Keratinocyte (primary cell): Measurements from ENCODE around the gene TECR. TPM values are rescaled to one million over a fixed set of nuclear protein-coding genes. Genes with fewer than 3 reads are reported as not detected.

Experiments used
- DNase-seq: peaks from one replicate; pipeline ENCODE4 v3.0.0-alpha.2; 2011; ENCODE audit warnings: low read depth, missing footprints, low spot score
- FAIRE-seq: peaks from 2 replicates; lab custom pipeline; 2011; peaks lifted over from hg19 to GRCh38; lab: Jason Lieb, UNC
- H2AFZ ChIP-seq: 2 replicates; pipeline ENCODE4 v1.6.0; 2012; ENCODE audit warnings: low read length, control low read depth, inconsistent platforms; ENCODE audit not compliant: control insufficient read depth
- H3K27ac ChIP-seq: 2 replicates; pipeline ENCODE4 v1.5.1; 2011; ENCODE audit warnings: low read length; ENCODE audit not compliant: control insufficient read depth, insufficient read depth
- H3K27me3 ChIP-seq: 3 replicates; pipeline ENCODE4 v1.6.0; 2011; ENCODE audit warnings: low read length; ENCODE audit not compliant: control insufficient read depth, insufficient read depth; ENCODE audit errors: extremely low read depth
- H3K36me3 ChIP-seq, 2 experiments: 2 replicates in 1 of 2; 3 replicates in 1 of 2; pipeline ENCODE4 v1.5.1; 2011; ENCODE audit warnings: low read length in 2 of 2, mild to moderate bottlenecking in 1 of 2; ENCODE audit not compliant: control insufficient read depth in 2 of 2, insufficient read depth in 2 of 2; ENCODE audit errors: extremely low read depth in 1 of 2
- H3K4me1 ChIP-seq: 3 replicates; pipeline ENCODE4 v1.5.1; 2011; ENCODE audit warnings: low read length; ENCODE audit not compliant: control insufficient read depth, insufficient read depth; ENCODE audit errors: extremely low read depth
- H3K4me2 ChIP-seq: 3 replicates; pipeline ENCODE4 v1.6.0; 2011; ENCODE audit warnings: low read depth, low read length; ENCODE audit not compliant: control insufficient read depth, insufficient read depth; ENCODE audit errors: extremely low read depth
- H3K4me3 ChIP-seq, 3 experiments: fragments of 200-600 bp in 1 of 3; sonication (generic) in 1 of 3; 2 replicates in 2 of 3; 3 replicates in 1 of 3; pipeline ENCODE4 v1.5.1; 2011 to 2016; ENCODE audit warnings: low read length in 3 of 3, mild to moderate bottlenecking in 3 of 3, control low read depth in 2 of 3, inconsistent platforms in 1 of 3, low read depth in 1 of 3, mixed read lengths in 1 of 3, mixed run types in 1 of 3, moderate library complexity in 1 of 3; ENCODE audit not compliant: control insufficient read depth in 2 of 3, insufficient read depth in 2 of 3; ENCODE audit errors: extremely low read depth in 1 of 3
- H3K79me2 ChIP-seq: 2 replicates; pipeline ENCODE4 v1.6.0; 2012; ENCODE audit warnings: low read length; ENCODE audit not compliant: control insufficient read depth, insufficient read depth
- H3K9ac ChIP-seq: 3 replicates; pipeline ENCODE4 v1.6.0; 2011; ENCODE audit warnings: low read length; ENCODE audit not compliant: control insufficient read depth, insufficient read depth; ENCODE audit errors: extremely low read depth
- H3K9me1 ChIP-seq: 3 replicates; pipeline ENCODE4 v1.6.0; 2011; ENCODE audit warnings: low read length; ENCODE audit not compliant: control insufficient read depth, insufficient read depth; ENCODE audit errors: extremely low read depth
- H3K9me3 ChIP-seq: 2 replicates; pipeline ENCODE4 v1.5.1; 2012; ENCODE audit warnings: low read depth, low read length; ENCODE audit not compliant: control insufficient read depth
- H4K20me1 ChIP-seq: 3 replicates; pipeline ENCODE4 v1.6.0; 2011; ENCODE audit warnings: low read length; ENCODE audit not compliant: control insufficient read depth, insufficient read depth; ENCODE audit errors: extremely low read depth
- CTCF ChIP-seq, 3 experiments: IDR thresholded peaks in 1 of 3; conservative IDR thresholded peaks in 1 of 3; optimal IDR thresholded peaks in 1 of 3; 2 replicates in 2 of 3; 3 replicates in 1 of 3; pipeline versions ENCODE3 to v1.5.1; 2011; ENCODE audit warnings: low read length in 3 of 3, mild to moderate bottlenecking in 3 of 3, moderate library complexity in 2 of 3, control low read depth in 1 of 3, inconsistent platforms in 1 of 3; ENCODE audit not compliant: insufficient read depth in 2 of 3; ENCODE audit errors: extremely low read depth in 1 of 3
- EZH2 ChIP-seq: IDR thresholded peaks from one replicate; pipeline ENCODE4 v1.6.1; 2012; ENCODE audit warnings: inconsistent platforms, mild to moderate bottlenecking, low read length, moderate library complexity
- dilution Hi-C: fragments of 300-500 bp; cut with MboI; formaldehyde crosslinking; loops from one replicate; pipeline ENCODE4 v1.7.0; 2020; ENCODE audit warnings: low sequenced_read_pairs; ENCODE audit not compliant: extremely low pct_ligation_motif_present
- polyA plus RNA-seq, 5 experiments: library from polyadenylated mRNA; depleted of rRNA in 3 of 5; stranded (reverse) in 3 of 5; stranded (forward) in 1 of 5; unstranded in 1 of 5; fragments of >200 nt; gene quantifications; 1 replicate in 1 of 5; 2 replicates in 3 of 5; 3 replicates in 1 of 5; pipeline versions ENCODE4 v1.2.1 to v1.2.3, GENCODE V29; 2011 to 2012; ENCODE audit warnings: missing spikeins in 2 of 5, low read depth in 1 of 5, low replicate concordance in 1 of 5

TECR gene
- polyA plus RNA-seq, 1 donor (not counting 4 experiments of a cell fraction or from before 2014, with no cell fraction given), result 92.3 TPM

DNA sequence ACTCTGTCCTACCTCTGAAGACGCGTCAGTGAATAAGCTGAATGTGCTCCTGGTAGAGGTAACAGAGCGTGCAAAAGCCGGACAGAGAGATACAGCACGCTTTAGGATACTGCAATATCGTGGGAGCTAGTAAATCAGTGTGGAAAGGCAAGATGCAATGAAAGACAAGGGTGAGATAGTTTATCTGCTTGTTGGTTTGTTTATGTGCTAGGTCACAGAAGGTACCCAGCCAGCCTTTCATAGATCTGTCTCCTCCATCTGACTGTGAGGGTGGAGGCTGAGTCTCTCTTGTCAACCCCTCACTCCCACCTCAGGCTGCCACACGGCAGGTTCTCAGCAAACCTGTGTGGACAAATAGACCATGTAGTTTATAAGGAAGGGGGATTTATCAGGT, 32.6 kb upstream of the TECR start:
- H3K36me3 ChIP-seq, result peaks cover 7 to 10% of the 10 kb centered on the region in 2 experiments
- H2AFZ ChIP-seq, result peak overlapping the region; percentile 76
- H3K9me3 ChIP-seq, result no peaks in the 10 kb centered on the region
- TF ChIP-seq EZH2 (no peak), CTCF (optimal IDR thresholded peaks at IDR 0.05 in 1 of 3, IDR thresholded peaks at IDR 0.05 in 1 of 3, conservative IDR thresholded peaks at IDR 0.05 in 1 of 3; ENCODE audit: extremely low read depth in 1 of 3, insufficient read depth in 2 of 3, low read length in 3 of 3) (no peak)
- H3K9ac ChIP-seq, result peak overlapping the region; percentile 71
- H3K4me2 ChIP-seq, result peak overlapping the region; percentile 79
- H3K4me1 ChIP-seq, result peaks cover 27% of the 10 kb centered on the region
- H3K79me2 ChIP-seq, result peaks cover 37% of the 10 kb centered on the region
- peaks cover 7% of the 10 kb centered on the region for H4K20me1 ChIP-seq
- peak overlapping the region in 1 of 3 experiments; percentile 61 for H3K4me3 ChIP-seq
- H3K27me3 ChIP-seq, result no peaks in the 10 kb centered on the region
- DNase-seq (no peak), FAIRE-seq (peak; percentile 60)
- no peaks in the 10 kb centered on the region for H3K9me1 ChIP-seq
- dilution Hi-C loops, result no loop called here
- H3K27ac ChIP-seq, result peak overlapping the region; percentile 81

DNA sequence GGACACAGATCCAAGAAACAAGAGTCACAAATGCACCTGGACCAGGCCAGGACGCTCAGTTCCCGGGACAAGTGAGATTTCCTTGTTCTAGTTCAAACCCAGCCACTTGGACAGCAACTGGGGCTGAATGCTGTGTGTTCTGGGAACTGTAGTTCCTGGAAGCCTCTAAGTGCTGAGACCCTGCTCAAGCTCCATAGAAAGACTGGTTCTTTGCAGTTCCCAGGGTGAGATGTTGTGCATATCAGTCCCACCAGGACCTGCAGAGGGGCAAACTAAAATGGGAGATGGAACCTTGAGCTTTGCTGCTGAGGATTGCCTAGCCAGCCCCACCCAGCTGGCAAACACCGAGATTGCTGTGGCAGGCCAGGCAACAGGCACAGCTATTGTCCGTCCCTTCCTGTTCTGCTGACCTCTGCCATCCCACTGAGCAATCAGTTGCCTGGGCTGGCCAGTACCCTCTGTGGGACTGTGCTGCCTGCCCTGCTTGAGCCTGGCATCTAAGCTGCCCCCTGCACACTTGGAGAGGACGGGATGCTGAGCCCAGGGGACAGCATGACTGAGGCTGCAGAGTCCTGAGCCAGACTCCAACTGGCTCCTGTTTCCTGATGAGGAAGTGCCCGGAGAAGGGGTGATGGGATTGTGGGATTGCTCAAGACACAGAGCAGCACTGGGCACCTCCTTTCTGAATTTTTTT, 32.0 kb upstream of the TECR start:
- peaks cover 4% of the 10 kb centered on the region for H4K20me1 ChIP-seq
- DNase-seq, result no peak
- H3K27ac ChIP-seq, result peak overlapping the region; percentile 81

More for the DNA sequence above, 32.0 kb upstream of the TECR start:
- H3K9me3 ChIP-seq, result no peaks in the 10 kb centered on the region
- H3K9me1 ChIP-seq, result no peaks in the 10 kb centered on the region
- H2AFZ ChIP-seq, result peak overlapping the region; percentile 76
- no peaks in the 10 kb centered on the region for H3K27me3 ChIP-seq
- H3K36me3 ChIP-seq, result peaks cover 3 to 7% of the 10 kb centered on the region in 2 experiments
- H3K4me3 ChIP-seq, result no peak overlapping the region
- peak overlapping the region; percentile 79 for H3K4me2 ChIP-seq
- TF ChIP-seq EZH2 (no peak), CTCF (optimal IDR thresholded peaks at IDR 0.05 in 1 of 3, IDR thresholded peaks at IDR 0.05 in 1 of 3, conservative IDR thresholded peaks at IDR 0.05 in 1 of 3; ENCODE audit: extremely low read depth in 1 of 3, insufficient read depth in 2 of 3, low read length in 3 of 3) (no peak)
- peaks cover 28% of the 10 kb centered on the region for H3K4me1 ChIP-seq
- H3K79me2 ChIP-seq, result peaks cover 32% of the 10 kb centered on the region
- FAIRE-seq, result peak; percentile 55
- dilution Hi-C loops, result no loop called here
- peak overlapping the region; percentile 71 for H3K9ac ChIP-seq
